ENCODE measurements around the gene DPPA5. TPM values are rescaled to one million over a fixed set of nuclear protein-coding genes. Genes with fewer than 3 reads are reported as not detected.
A peak's percentile ranks its signal among the peaks of the same experiment; 100 is the strongest.
"Not testable (repeated sequence)": the region's sequence is repeated elsewhere in the genome, so short reads cannot be mapped to it uniquely, and the experiment has no call there.

Gene DPPA5
- total and polyA plus RNA-seq, 3 donors from 2014 or later = 0.94 to 2.3 (median 1.7) TPM

- intact Hi-C loops (cut with DNase I; ENCODE audit: low total_unique reads) = no loop called here
- no peaks in the 10 kb centered on the region for H3K27me3 ChIP-seq
Measured at GRCh38 chr6:73388433-73388799, 34.3 kb upstream of the DPPA5 start.

GRCh38 chr6:73382462-73383113 is 28.5 kb upstream of the DPPA5 start:
- Histone ChIP-seq H3K27me3 (no peaks in the 10 kb centered on the region), H3K36me3 (ENCODE audit: low read depth, missing control alignments) (no peaks in the 10 kb centered on the region), H3K9me3 (no peaks in the 10 kb centered on the region), H3K27ac (no peak overlapping the region), H3K4me3 (no peak overlapping the region), H3K4me1 (no peaks in the 10 kb centered on the region)
- TF ChIP-seq CTCF (IDR thresholded peaks at IDR 0.05) (no peak), POLR2A (IDR thresholded peaks at IDR 0.05) (no peak)
- intact Hi-C loops (cut with DNase I; ENCODE audit: low total_unique reads) = no loop called here
- DNase-seq = no peak
- 89 to 91% methylated on average over 6 of the region's 6 CpGs for WGBS, 2 donors

More at GRCh38 chr6:73388433-73388799, 34.3 kb upstream of the DPPA5 start:
- H3K4me3 ChIP-seq = peak overlapping the region; percentile 49 to 60
- H3K9me3 ChIP-seq = no peaks in the 10 kb centered on the region
- peak overlapping the region in 1 of 2 donors; percentile 15 for H3K27ac ChIP-seq
- H3K36me3 ChIP-seq (ENCODE audit: low read depth, missing control alignments) = no peaks in the 10 kb centered on the region
- WGBS, 2 donors = 22 to 35% methylated on average over 4 of the region's 4 CpGs
- no peak for DNase-seq
- TF ChIP-seq POLR2A (IDR thresholded peaks at IDR 0.05) (no peak), CTCF (IDR thresholded peaks at IDR 0.05) (no peak)
- no peaks in the 10 kb centered on the region for H3K4me1 ChIP-seq

GRCh38 chr6:73381531-73381930 is 27.5 kb upstream of the DPPA5 start:
- H3K9me3 ChIP-seq; H3K36me3 ChIP-seq (ENCODE audit: low read depth, missing control alignments); DNase-seq; H3K4me1 ChIP-seq; H3K27ac ChIP-seq; H3K27me3 ChIP-seq; H3K4me3 ChIP-seq; intact Hi-C loops (cut with DNase I; ENCODE audit: low total_unique reads): not testable (repeated sequence)
- 91 to 97% methylated on average over 10 of the region's 10 CpGs for WGBS, 2 donors

- H3K9me3 ChIP-seq = no peaks in the 10 kb centered on the region
- H3K36me3 ChIP-seq (ENCODE audit: low read depth, missing control alignments) = no peaks in the 10 kb centered on the region
- intact Hi-C loops (cut with DNase I; ENCODE audit: low total_unique reads) = no loop called here
- 57 to 60% methylated on average over 3 of the region's 3 CpGs for WGBS, 2 donors
- DNase-seq = no peak
- H3K4me3 ChIP-seq = no peak overlapping the region
- no peak overlapping the region for H3K27ac ChIP-seq
- TF ChIP-seq CTCF (IDR thresholded peaks at IDR 0.05) = no peak
- no peak for TF ChIP-seq POLR2A (IDR thresholded peaks at IDR 0.05)
- no peaks in the 10 kb centered on the region for H3K27me3 ChIP-seq
- no peaks in the 10 kb centered on the region for H3K4me1 ChIP-seq
Measured at GRCh38 chr6:73377225-73377624, 23.1 kb upstream of the DPPA5 start.

- Histone ChIP-seq H3K4me1 (no peaks in the 10 kb centered on the region), H3K36me3 (ENCODE audit: low read depth, missing control alignments) (no peaks in the 10 kb centered on the region), H3K9me3 (no peaks in the 10 kb centered on the region), H3K27ac (no peak overlapping the region), H3K27me3 (no peaks in the 10 kb centered on the region), H3K4me3 (no peak overlapping the region)
- intact Hi-C loops (cut with DNase I; ENCODE audit: low total_unique reads) = no loop called here
- 90 to 95% methylated on average over 1 of the region's 1 CpG for WGBS, 2 donors
- no peak for DNase-seq
- TF ChIP-seq POLR2A (IDR thresholded peaks at IDR 0.05) = no peak
- no peak for TF ChIP-seq CTCF (IDR thresholded peaks at IDR 0.05)
Measured at GRCh38 chr6:73375216-73375615, 21.1 kb upstream of the DPPA5 start.
